ENCODE results near the gene CR1L. TPM values are rescaled to one million over a fixed set of nuclear protein-coding genes. Genes with fewer than 3 reads are reported as not detected.
"Not testable (repeated sequence)": the region's sequence is repeated elsewhere in the genome, so short reads cannot be mapped to it uniquely, and the experiment has no call there.

CR1L gene
- total RNA-seq, 1 experiment from 2014 or later: not detected

DNA sequence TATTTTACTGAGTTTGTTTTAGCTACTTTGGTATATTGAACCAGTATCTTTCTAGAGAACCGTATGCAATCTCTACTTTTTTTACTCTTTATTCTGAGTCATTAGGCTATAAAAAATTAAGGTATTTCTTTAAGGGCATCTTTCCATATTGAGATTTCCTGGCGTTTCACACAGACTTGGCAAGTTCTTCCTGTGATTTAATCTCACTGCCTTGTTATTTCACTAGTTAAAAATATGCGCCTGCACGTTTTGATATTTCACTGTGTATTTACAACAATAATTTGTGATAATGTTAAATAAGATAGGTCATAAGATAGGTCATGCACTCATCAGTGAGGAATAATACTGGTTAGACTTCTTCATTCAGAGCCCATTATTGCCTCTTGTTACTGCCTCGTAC is 16.2 kb upstream of the CR1L start:
- CTCF ChIA-PET: no interaction called here
- no peak overlapping the region for H2AFZ ChIP-seq
- H3K27ac ChIP-seq: no peak overlapping the region
- BruUV-seq (replicated peaks): no TSS peak
- H3K4me3 ChIP-seq: no peak overlapping the region
- H3K4me2 ChIP-seq: no peak overlapping the region
- H3K36me3 ChIP-seq (ENCODE audit: low read depth): no peaks in the 10 kb centered on the region
- H4K20me1 ChIP-seq (ENCODE audit: insufficient read depth): no peaks in the 10 kb centered on the region
- TF ChIP-seq EZH2 (IDR thresholded peaks at IDR 0.05; ENCODE audit: low read depth): no peak
- TF ChIP-seq, protein P1, sequence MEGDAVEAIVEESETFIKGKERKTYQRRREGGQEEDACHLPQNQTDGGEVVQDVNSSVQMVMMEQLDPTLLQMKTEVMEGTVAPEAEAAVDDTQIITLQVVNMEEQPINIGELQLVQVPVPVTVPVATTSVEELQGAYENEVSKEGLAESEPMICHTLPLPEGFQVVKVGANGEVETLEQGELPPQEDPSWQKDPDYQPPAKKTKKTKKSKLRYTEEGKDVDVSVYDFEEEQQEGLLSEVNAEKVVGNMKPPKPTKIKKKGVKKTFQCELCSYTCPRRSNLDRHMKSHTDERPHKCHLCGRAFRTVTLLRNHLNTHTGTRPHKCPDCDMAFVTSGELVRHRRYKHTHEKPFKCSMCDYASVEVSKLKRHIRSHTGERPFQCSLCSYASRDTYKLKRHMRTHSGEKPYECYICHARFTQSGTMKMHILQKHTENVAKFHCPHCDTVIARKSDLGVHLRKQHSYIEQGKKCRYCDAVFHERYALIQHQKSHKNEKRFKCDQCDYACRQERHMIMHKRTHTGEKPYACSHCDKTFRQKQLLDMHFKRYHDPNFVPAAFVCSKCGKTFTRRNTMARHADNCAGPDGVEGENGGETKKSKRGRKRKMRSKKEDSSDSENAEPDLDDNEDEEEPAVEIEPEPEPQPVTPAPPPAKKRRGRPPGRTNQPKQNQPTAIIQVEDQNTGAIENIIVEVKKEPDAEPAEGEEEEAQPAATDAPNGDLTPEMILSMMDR (conservative IDR thresholded peaks at IDR 0.05): no peak
- POLR2A ChIA-PET (ENCODE audit: unreplicated experiment): no interaction called here
- intact Hi-C loops (cut with micrococcal nuclease; ENCODE audit: unreplicated experiment): no loop called here
- DNase-seq: no peak
- H3F3A ChIP-seq (ENCODE audit: insufficient read depth, low read depth): no peaks in the 10 kb centered on the region
- H3K9me3 ChIP-seq (ENCODE audit: insufficient read depth, low read depth): no peaks in the 10 kb centered on the region
- H3K79me2 ChIP-seq (ENCODE audit: low read depth): no peaks in the 10 kb centered on the region
- no peaks in the 10 kb centered on the region for H3K4me1 ChIP-seq (replicated peaks; ENCODE audit: insufficient read depth)
- H3K9me2 ChIP-seq (ENCODE audit: insufficient read depth): no peaks in the 10 kb centered on the region
- H3K27me3 ChIP-seq (ENCODE audit: insufficient read depth, low read depth): no peaks in the 10 kb centered on the region

DNA sequence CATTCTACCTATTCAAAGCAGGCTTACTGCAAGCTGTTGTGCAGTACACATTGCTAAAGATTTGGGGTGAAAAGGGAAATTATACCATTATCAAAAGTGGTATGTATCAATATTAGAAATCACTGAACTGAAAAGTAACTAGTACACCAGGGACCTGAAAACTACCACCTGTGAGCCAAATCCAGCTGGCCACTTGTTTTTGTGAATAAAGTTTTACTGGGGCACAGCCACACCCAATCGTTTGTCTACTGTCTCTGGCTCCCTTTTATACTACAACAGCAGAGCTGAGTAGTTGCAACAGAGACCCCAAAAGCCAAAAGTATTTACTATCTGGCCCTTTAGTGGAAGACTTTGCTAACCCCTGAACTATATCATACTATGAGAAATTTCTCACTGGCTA is 13.8 kb upstream of the CR1L start:
- Histone ChIP-seq H3K36me3 (ENCODE audit: low read depth) (no peaks in the 10 kb centered on the region), H3K27me3 (ENCODE audit: insufficient read depth, low read depth) (no peaks in the 10 kb centered on the region), H4K20me1 (ENCODE audit: insufficient read depth) (no peaks in the 10 kb centered on the region), H2AFZ (no peak overlapping the region), H3K9me2 (ENCODE audit: insufficient read depth) (no peaks in the 10 kb centered on the region), H3K4me3 (no peak overlapping the region), H3K4me2 (no peak overlapping the region), H3K4me1 (replicated peaks; ENCODE audit: insufficient read depth) (no peaks in the 10 kb centered on the region), H3K79me2 (ENCODE audit: low read depth) (no peaks in the 10 kb centered on the region), H3K27ac (no peak overlapping the region), H3K9me3 (ENCODE audit: insufficient read depth, low read depth) (no peaks in the 10 kb centered on the region), H3F3A (ENCODE audit: insufficient read depth, low read depth) (no peaks in the 10 kb centered on the region)
- intact Hi-C loops (cut with micrococcal nuclease; ENCODE audit: unreplicated experiment): no loop called here
- no peak for DNase-seq
- POLR2A ChIA-PET (ENCODE audit: unreplicated experiment): no interaction called here
- BruUV-seq (replicated peaks): no TSS peak
- CTCF ChIA-PET: no interaction called here
- TF ChIP-seq, protein P1 (conservative IDR thresholded peaks at IDR 0.05): no peak
- no peak for TF ChIP-seq EZH2 (IDR thresholded peaks at IDR 0.05; ENCODE audit: low read depth)

DNA sequence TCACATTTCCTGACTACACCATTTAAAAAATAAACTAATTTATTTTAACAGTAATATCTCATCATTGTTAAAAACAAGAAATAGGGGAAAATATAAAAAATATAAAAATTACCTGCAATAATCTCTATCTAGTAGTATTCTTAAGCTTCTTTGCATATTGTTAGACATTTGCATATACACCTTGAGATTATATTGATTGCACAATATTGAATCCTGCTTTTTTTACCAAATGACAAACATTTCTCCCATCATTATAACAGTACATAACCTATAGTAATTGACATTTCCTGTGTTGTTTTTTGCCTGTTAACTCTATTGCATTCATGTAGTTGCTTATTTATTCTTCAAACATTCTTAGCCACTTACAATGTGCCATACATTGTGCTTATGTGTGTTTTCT is 11.7 kb upstream of the CR1L start:
- H3K79me2 ChIP-seq (ENCODE audit: low read depth): no peaks in the 10 kb centered on the region
- H3K27me3 ChIP-seq (ENCODE audit: insufficient read depth, low read depth): 0 out of 2 replicates have a peak, but pooled peaks cover under 1% of the 10 kb centered on the region
- TF ChIP-seq, protein P1 (conservative IDR thresholded peaks at IDR 0.05): no peak
- TF ChIP-seq EZH2 (IDR thresholded peaks at IDR 0.05; ENCODE audit: low read depth): no peak
- POLR2A ChIA-PET (ENCODE audit: unreplicated experiment): no interaction called here
- H2AFZ ChIP-seq: no peak overlapping the region
- BruUV-seq (replicated peaks): no TSS peak
- H3F3A ChIP-seq (ENCODE audit: insufficient read depth, low read depth): no peaks in the 10 kb centered on the region
- no peaks in the 10 kb centered on the region for H3K9me2 ChIP-seq (ENCODE audit: insufficient read depth)
- H3K36me3 ChIP-seq (ENCODE audit: low read depth): no peaks in the 10 kb centered on the region
- CTCF ChIA-PET: no interaction called here
- H3K27ac ChIP-seq: no peak overlapping the region
- H3K4me3 ChIP-seq: no peak overlapping the region
- no peaks in the 10 kb centered on the region for H3K4me1 ChIP-seq (replicated peaks; ENCODE audit: insufficient read depth)
- no peak overlapping the region for H3K4me2 ChIP-seq
- no peaks in the 10 kb centered on the region for H3K9me3 ChIP-seq (ENCODE audit: insufficient read depth, low read depth)
- no peak for DNase-seq
- intact Hi-C loops (cut with micrococcal nuclease; ENCODE audit: unreplicated experiment): no loop called here
- no peaks in the 10 kb centered on the region for H4K20me1 ChIP-seq (ENCODE audit: insufficient read depth)

DNA sequence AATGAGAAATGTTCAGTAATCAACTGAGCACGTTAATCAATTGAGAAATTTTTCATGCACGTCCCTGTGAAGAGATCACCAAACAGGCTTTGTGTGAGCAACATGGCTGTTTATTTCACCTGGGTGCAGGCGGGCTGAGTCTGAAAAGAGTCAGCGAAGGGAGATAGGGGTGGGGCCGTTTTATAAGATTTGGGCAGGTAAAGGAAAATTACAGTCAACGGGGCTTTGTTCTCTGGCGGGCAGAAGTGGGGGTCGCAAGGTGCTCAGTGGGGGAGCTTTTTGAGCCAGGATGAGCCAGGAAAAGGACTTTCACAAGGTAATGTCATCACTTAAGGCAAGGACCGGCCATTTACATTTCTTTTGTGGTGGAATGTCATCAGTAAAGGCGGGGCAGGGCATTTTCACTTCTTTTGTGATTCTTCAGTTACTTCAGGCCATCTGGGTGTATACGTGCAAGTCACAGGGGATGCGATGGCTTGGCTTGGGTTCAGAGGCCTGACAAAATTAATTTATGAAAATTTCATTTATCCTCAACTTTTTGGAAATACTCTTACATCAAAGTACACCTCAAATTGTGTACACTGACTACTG is 11.1 kb upstream of the CR1L start:
- H3K79me2 ChIP-seq (ENCODE audit: low read depth); POLR2A ChIA-PET (ENCODE audit: unreplicated experiment); H3K27me3 ChIP-seq (ENCODE audit: insufficient read depth, low read depth); DNase-seq; H3K27ac ChIP-seq; intact Hi-C loops (cut with micrococcal nuclease; ENCODE audit: unreplicated experiment); H3K4me1 ChIP-seq (replicated peaks; ENCODE audit: insufficient read depth); H3F3A ChIP-seq (ENCODE audit: insufficient read depth, low read depth); H2AFZ ChIP-seq; H3K4me3 ChIP-seq; BruUV-seq (replicated peaks); H3K9me3 ChIP-seq (ENCODE audit: insufficient read depth, low read depth); H3K9me2 ChIP-seq (ENCODE audit: insufficient read depth); H3K36me3 ChIP-seq (ENCODE audit: low read depth); H3K4me2 ChIP-seq; H4K20me1 ChIP-seq (ENCODE audit: insufficient read depth); CTCF ChIA-PET: not testable (repeated sequence)

DNA sequence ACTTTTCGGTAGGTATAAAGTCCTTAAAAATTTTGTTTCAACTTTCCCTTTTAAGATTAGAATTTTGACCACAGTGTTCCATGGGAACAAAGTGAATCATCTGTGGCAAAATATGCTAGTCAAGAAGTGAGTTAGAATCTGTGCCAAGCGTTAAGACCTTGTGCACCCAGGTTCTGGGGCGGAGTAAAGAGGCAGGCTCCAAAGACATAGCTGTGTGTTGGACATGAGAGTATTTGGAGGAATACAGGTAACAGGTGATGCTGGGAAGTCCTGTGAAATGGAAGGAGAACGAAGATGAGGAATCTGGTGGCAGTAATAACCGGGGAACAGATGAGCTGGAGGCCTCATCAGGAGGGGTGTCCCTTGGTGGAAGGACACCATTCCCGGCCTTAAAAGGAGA is 10.6 kb upstream of the CR1L start:
- BruUV-seq (replicated peaks); H3K27me3 ChIP-seq (ENCODE audit: insufficient read depth, low read depth); H3K4me3 ChIP-seq; DNase-seq; CTCF ChIA-PET; H3F3A ChIP-seq (ENCODE audit: insufficient read depth, low read depth); H3K9me2 ChIP-seq (ENCODE audit: insufficient read depth); POLR2A ChIA-PET (ENCODE audit: unreplicated experiment); H3K36me3 ChIP-seq (ENCODE audit: low read depth); intact Hi-C loops (cut with micrococcal nuclease; ENCODE audit: unreplicated experiment); H3K4me2 ChIP-seq; H3K27ac ChIP-seq; H2AFZ ChIP-seq; H3K4me1 ChIP-seq (replicated peaks; ENCODE audit: insufficient read depth); H4K20me1 ChIP-seq (ENCODE audit: insufficient read depth); H3K9me3 ChIP-seq (ENCODE audit: insufficient read depth, low read depth); H3K79me2 ChIP-seq (ENCODE audit: low read depth): not testable (repeated sequence)

Measured in PC-9 (cell line).